Fibroblast of villous mesenchyme (primary cell): ENCODE results near the gene RB1. TPM values are rescaled to one million over a fixed set of nuclear protein-coding genes. Genes with fewer than 3 reads are reported as not detected.
A peak's percentile ranks its signal among the peaks of the same experiment; 100 is the strongest.

Experiments
- DNase-seq: peaks from one replicate; pipeline ENCODE4 v3.0.0-alpha.2; 2010; ENCODE audit warnings: low read depth
- H3K4me3 ChIP-seq: 2 replicates; pipeline ENCODE4 v1.5.1; 2011; ENCODE audit warnings: low read depth, mild to moderate bottlenecking, low read length
- CTCF ChIP-seq: IDR thresholded peaks from 2 replicates; pipeline ENCODE4 v1.5.1; 2012; ENCODE audit warnings: low read depth, mild to moderate bottlenecking, low read length; ENCODE audit not compliant: insufficient read depth
- total RNA-seq: library from RNA; depleted of rRNA; stranded (reverse); fragments of >200 nt; gene quantifications from 2 replicates; pipeline ENCODE4 v1.2.3, GENCODE V29; 2012

Gene RB1
- total RNA-seq, 1 donor = 50.5 TPM

GRCh38 chr13:48493066-48493765, 189.7 kb downstream of the RB1 start:
- H3K4me3 ChIP-seq = no peak overlapping the region
- no peak for DNase-seq
- TF ChIP-seq CTCF = no peak

- DNase-seq = peak; percentile 16
- no peak overlapping the region for H3K4me3 ChIP-seq
- no peak for TF ChIP-seq CTCF
These were observed 190.3 kb downstream of the RB1 start for GRCh38 chr13:48493851-48494250.

GRCh38 chr13:48494874-48495273, 191.3 kb downstream of the RB1 start:
- no peak overlapping the region for H3K4me3 ChIP-seq
- no peak for TF ChIP-seq CTCF
- peak; percentile 12 for DNase-seq

GRCh38 chr13:48496271-48497161, 193.0 kb downstream of the RB1 start:
- TF ChIP-seq CTCF = no peak
- H3K4me3 ChIP-seq = no peak overlapping the region
- no peak for DNase-seq

- DNase-seq = no peak
- TF ChIP-seq CTCF = no peak
- H3K4me3 ChIP-seq = no peak overlapping the region
These were observed 194.1 kb downstream of the RB1 start for GRCh38 chr13:48497669-48498068.

GRCh38 chr13:48500652-48501197, 197.2 kb downstream of the RB1 start:
- TF ChIP-seq CTCF = no peak
- no peak overlapping the region for H3K4me3 ChIP-seq

More at GRCh38 chr13:48500652-48501197, 197.2 kb downstream of the RB1 start:
- peak; percentile 90 for DNase-seq
